Activated CD4-positive, alpha-beta T cell treated with anti-CD3 and anti-CD28 coated beads, Interleukin-10, Interleukin-2, amounts not matched to agents 100 ng/mL and 50 ng/mL, durations not matched to agents 16 hours and 8 hours (primary cell): Measurements from ENCODE around the gene YAP1.
"Not testable (repeated sequence)": the region's sequence is repeated elsewhere in the genome, so short reads cannot be mapped to it uniquely, and the experiment has no call there.

Source experiments
- DNase-seq: peaks from one replicate; pipeline ENCODE4 v3.0.0-alpha.2; 2020

The YAP1 gene

DNA sequence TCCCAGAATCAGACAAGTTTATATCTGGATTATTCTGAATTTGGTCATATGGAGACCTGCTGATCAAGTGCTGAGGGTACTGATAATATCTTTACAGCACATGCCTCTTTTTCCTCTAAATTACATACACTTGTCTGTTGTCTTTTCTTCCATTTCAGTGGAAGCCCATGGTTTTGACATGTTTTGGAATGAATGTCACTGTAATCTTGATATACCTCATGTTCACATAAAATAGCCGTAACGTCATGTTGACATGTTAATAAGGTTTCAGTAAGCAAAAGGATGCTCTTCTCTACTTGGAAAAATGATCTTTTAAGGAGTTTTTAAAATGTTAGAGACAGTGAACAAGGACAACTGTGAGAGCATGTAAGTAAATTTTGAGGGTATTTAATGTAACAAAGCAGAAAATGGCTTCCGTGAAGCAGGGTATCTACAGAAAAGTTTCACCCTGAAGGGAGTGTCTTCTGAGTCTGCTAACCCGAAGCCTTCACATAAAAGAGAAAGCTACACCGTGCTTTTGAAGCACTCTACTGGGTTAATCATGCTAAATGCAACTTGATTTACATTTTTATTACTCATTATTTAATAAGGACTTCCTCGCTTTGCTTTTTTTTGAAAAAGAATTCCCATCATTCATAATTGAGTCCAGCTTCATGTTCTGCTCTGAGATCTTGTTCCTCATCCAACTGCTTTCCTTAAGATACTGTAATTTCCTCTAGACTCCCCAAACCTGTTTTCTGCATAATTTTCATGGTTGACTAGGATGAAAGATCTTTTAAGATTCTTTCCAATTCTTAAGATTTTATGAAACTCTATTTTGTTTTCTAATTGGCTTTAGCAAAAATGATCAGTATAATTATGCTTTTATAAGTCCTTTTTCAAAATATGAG, 56.2 kb downstream of the YAP1 start:
- no peak for DNase-seq

DNA sequence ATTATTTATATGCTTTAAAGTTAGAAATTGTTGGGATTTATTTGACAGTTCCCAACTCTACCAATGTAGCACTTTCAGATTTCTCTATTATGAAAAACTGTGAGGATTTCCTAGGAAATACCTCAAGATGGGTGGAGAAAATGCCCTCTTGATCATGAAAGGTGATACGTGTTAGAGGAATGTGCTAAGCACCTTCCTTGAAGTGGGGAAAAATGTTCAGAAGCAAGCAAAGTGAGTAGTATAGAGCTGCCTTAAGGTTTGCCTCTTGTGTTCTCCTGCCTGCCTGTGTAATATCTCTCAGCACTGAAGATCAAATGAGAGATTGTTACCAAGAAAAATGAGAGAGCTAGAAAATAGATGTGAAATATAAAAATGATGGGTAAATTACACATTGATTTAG, 58.2 kb downstream of the YAP1 start:
- DNase-seq = no peak

DNA sequence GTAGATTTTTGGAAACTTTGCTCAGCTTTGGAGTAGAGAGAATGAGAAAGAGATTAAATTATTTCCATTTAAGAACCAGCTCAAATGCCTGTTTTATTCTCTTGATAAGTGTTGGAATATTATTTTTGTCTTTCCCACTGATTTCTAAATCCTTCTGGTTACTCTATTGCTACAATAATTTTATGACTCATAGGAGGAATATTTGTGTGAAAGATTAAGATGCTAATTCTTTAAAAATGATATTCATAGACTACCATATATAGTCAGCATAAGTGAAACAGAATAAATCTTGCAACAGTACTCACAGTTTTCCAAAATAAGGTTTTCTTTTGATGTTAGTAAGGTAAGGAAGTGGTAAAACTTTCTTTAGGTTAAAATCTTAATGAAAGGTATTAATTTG, 60.9 kb downstream of the YAP1 start:
- no peak for DNase-seq

DNA sequence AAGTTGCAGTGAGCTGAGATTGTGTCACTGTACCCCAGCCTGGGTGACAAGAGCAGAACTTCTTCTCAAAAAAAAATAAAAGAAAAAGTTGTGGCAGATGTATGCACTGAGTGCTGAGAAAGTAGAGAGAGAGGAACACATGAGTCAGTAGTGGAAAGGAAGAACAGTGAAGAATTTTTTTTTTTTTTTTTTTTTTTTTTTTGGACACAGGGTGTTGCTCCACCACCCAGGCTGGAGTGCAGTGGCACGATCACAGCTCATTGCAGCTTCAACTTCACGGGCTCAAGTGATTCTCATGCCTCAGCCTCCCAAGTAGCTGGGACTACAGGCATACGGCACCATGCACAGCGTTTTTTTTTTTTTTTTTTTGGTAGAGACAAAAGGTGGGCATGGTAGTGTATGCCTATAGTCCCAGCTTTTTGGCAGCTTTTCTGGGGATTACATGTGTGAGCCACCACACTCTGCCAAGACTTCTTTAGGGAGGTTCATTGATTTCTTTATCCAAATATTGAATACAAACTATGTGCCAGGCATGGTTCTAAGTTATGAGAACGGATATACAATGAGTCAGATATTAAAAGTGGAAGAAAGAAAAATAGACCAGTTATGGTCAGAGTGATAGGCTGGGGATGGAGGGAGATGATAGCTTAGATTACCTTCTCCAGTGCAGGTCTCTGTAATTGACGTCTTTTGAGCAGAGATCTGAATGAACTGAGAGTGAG, 62.0 kb downstream of the YAP1 start:
- DNase-seq = no peak

DNA sequence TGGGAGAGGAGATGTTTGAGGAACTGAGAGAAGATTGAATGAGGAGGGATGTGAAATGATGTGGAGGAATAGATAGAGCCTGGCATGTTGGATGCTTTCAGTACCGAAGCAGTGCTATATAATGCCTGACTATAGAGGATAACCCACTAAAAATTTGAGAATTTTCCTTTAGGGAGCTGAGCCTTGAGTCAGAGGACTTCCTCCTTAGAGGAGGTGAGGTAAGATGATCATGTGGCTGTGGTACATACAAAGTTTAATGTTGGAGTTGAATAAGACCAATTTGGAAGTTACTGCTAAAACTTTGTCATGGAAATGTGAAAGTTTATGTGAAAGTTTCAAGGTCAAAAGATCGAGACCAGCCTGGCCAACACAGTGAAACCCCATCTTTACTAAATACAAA, 66.9 kb downstream of the YAP1 start:
- no peak for DNase-seq

DNA sequence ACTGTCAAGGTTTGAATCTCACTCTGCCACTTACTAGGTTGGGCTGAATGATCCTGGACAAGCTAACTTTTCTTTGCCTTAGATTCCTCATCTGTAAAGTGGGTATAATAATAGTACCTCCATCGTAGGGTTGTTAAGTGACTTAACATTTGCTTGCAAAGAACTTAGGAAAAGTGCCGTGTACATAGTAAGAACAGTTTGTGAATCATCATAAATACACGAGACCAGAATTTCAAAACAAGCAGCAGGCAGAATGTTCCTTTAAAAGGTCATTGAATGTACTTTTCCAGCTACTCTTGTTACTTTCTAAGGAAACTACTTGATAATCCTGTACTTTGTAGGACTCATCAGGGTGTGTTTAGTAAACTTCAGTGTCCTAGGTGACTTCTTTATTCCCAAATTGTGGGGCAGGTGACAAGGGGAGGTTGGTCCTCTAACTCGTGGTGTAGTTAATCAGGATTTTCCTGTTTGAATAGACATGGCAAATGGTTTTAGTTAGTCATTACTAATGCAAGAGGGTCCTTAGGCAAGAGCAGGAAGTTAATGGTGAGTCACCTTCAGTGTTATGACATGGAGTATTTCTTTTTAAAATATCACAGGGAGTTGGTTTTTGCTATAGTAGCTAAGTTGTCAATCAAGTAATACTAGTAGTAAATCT, 67.9 kb downstream of the YAP1 start:
- peak; percentile 8 for DNase-seq

DNA sequence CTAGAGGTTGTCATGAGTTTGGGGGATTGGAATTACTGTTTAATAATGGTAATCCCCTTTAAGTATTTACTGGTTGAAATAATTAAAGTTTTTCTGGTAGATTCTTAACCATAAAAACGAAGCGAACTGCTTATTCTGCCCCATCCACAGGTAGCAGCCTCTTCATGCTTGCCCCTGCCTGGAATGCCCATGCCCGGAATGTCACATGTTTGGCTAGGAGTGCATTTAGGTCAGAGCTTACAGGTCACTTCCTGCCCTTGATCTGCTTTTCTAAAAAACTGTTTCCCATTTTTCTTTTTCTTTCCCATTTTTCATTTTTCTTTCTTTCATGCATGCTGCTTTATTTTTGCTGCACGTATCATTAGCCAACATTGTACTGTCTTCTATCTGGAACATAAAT, 69.1 kb downstream of the YAP1 start:
- DNase-seq = no peak

DNA sequence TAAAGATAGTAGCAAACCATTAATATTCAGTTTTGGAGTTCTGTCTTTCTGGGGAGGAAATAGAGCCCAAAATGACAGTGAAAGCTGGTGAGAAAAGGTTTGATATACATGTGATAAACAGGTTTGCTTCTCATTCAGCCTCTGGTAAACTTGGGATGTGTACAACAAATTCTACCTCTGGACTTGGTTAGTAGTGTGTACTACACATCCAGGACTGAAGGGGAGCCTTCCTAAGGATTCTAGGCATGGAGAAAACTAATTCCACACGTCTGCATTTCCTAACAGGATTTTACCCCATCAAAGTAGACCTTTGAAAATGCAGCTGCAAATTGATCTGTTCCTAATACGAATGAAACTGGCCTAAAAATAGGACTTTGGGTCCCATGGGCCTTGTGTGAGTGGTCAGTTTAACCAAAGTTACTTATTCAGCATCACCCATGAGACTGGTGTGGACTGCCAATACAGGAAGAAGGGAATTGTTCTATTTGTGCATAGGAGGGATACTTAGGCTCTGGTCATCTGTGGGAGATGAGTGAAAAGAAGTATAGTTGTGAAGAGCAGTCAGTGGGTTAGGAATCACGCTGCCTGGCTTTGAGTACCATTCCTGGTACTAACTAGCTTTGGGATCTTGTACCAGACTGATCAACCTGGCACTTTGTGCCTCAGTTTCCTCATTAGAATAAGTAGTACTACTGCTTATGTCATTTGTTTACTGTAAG, 74.2 kb downstream of the YAP1 start:
- no peak for DNase-seq

DNA sequence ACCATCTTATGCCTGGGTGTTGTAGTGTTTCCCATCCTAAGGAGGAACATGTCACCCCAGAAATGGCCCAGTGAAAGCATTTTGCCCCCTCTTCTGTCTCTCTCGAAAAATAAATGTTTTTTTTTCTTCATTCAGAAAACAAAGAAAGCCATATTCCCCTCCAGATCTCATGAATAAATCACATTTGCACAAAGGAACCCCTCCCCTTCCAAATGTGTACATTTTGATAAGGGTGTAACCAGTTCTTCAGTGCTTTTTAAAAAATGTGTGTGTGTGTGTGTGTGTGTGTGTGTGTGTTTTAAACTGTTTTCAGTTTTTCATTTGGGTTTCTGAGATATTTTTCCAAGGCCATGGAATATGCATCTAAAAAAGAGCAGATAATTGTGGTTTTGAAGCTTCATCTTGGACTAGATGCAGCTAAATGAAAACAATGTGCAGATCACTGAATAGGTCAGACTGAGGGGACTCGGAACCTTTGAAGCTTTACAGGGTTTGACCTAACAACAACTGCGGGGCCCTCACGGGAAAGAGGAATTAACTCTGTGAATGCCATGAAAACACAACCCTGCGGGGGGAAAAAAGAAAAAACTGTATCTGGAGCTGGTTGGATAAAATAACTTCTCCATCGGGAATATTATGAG, 76.4 kb downstream of the YAP1 start:
- no peak for DNase-seq

DNA sequence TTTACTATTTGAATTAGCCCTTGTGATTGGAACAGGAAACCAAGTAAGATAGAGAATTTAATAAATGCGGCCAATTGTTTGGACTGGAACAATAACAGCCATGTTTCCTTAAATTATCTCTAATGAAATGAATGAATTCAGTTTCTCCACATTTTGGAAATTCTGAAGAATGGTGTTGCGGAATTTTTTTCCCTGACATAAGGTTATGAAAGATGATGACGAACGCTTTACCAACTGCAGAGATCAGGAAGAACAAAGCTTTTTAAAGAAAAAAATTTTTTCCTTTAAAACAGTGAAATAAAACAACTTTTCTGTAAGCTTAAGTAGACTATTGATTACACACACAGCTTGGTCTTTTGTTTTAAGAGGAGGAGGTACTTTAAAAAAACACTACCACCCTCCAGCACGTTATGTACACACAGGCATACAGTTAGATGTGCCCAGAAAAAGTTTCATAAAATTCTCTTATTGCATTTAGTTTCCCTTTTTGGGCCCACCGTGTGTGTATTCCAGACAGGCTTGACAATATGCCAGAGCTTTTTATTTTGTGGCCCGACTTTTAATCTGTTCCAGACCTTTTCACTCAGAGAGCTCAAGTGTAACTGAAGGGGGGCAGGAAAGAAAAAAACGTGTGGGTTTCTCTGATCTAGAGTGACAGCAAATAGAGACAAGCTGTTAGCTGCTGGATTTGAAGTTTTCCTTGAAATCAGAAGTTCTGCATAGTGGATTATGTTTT, 77.3 kb downstream of the YAP1 start:
- DNase-seq = no peak

DNA sequence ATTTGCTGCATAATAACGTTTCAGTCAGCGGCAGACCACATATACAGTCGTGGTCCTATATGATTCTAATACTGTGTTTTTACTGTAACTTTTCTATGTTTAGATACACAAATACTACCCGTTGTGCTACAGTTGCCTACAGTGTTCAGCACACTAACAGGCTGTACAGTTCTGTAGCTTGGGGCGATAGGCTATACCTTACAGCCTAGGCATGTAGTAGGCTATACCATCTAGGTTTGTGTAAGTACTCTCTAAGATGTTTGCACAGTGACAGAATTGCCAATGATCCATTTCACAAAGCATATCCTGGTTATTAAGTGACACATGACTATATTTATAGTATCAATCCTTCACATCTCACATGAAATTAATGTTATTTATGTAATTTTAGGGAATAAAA, 78.2 kb downstream of the YAP1 start:
- no peak for DNase-seq

DNA sequence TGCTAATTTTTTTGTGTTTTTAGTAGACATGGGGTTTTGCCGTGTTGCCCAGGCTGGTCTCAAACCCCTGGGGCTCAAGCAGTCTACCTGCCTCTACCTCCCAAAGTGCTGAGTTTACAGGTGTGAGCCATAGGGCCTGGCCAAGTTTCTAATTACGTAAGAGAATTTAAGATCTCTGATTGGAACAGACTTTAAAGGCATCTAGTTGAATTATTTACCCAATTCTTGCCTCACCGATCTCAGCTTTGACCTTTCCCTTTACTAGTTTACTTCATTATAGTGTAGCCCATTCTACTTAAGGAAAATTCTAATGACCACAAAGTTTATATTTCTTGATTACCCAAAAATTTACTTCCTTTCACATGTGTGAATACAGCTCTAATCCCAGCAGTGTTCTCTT, 81.6 kb downstream of the YAP1 start:
- no peak for DNase-seq

DNA sequence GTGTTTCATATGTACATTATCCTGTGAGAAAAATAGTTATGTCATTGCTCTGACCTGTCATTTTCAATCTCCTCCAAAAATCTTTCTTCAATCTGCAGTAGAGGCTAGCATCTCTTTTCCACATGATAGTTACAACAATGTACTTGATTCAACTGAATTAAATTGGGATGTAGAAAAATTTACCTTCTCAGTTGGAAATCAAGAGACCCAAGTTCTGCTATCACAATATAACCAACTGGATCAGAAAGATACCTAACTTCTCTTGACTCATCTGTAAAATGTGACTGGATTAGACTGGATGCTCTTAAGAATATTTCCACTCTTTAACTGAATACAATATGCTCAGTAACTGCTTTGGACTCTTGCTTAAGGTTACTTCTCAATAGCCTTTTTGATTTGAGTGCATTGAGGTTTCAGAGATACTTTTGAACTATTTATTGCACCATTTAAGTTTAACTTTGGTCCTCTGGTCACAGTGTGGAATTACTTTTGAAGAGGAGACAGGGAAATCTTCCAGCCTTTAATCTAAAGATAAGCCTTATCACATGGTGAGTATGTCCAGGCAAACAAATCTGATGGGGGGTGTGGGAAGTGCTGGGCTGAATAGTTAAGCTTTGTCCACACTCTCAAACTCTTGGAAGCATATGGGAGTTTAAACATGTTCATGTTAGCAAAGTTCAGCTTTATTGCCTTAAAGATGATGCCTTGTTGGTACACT, 82.3 kb downstream of the YAP1 start:
- DNase-seq = no peak

DNA sequence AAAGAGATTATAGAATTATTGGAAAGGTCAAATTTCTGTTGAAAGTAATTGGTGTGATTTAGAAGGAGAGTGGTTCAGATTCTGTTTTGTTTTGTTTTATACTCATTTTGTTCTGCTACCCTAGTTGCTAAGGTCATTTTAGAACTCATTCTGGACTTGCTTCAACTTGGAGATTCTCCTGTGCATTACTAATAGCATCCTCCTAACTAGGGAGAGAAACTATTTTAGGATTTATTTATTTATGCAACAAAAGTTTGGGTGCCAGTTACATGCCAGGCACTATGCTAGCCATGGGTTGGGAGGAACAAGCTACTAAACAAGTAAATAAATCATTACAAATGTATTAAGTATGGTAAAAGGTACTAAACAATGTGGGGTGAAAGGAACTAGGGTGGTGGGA, 84.0 kb downstream of the YAP1 start:
- DNase-seq = no peak

DNA sequence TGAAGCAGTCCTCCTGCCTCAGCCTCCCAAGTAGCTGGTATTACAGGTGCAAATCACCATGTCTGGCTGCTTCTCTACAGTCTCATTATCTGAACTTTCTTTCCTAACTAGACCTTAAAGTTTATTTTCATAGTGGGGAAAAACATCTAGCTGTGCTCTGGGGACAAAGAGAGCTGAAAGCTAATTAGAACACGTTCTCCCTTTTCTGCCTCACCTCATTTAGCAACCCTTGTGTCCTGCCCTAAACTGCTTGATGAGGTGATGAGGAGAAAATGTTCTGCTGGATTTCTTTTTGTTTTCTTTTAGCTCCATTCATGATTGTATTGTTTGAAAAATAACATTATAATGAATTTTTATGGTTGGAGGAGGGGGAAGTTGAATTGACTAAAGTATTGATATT, 84.7 kb downstream of the YAP1 start:
- no peak for DNase-seq

DNA sequence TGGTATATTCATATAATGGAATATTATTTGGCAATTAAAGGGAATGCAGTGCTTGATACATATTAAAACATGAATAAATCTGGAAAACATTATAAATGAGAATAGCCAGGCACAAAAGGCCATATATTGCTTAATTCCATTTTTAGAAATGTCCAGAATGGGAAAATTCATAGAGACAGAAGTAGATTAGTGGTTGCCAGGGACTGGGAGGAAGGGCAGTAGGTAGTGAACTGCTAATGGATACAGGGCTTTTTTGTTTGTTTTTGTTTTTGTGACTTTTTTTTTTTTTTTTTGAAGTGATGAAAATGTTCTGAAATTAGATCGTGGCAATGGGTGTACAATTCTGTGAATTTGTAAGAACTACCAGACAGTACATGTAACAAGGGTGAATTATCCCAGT, 86.1 kb downstream of the YAP1 start:
- DNase-seq = no peak

DNA sequence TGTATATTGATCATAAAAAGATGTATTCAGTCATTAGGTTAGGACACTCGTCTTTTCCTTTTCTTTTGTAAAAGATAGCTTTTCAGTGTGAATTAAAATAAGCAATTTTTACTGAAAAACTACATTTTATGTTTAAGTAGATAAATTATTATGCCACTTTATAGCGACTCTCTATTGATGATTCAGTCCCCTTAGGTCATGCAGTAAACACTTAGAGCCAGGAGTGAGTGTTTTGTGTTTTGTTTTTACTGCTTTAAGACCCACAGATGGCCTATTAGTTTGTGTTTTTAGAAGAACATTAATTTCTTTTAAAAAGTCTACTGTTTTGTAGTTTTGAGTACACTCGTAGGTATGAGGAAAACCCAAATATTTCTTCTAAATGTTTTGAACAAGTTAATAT, 86.6 kb downstream of the YAP1 start:
- no peak for DNase-seq

DNA sequence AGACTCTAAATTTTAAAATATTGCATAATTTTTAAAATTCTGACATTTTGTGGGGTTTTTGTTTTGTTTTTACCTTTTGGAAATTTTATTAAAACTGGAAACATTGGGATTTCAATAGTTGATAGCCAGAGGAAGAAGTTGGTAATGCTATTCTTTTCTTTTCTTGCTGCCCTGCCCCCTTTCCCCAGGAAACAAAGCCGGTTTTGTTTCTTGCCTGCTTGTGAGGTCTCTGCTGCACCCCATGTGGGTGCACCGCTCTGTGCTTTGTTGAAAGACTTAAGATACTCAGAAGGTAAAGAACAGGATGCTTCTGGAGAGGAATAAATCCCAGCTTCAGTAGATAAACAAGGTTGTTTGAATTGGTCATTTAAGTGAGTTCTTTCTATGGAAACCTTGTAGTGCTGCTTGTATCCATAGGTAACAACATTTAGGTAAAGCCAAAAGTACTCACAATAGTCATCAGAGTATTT, 87.5 kb downstream of the YAP1 start:
- DNase-seq = no peak

DNA sequence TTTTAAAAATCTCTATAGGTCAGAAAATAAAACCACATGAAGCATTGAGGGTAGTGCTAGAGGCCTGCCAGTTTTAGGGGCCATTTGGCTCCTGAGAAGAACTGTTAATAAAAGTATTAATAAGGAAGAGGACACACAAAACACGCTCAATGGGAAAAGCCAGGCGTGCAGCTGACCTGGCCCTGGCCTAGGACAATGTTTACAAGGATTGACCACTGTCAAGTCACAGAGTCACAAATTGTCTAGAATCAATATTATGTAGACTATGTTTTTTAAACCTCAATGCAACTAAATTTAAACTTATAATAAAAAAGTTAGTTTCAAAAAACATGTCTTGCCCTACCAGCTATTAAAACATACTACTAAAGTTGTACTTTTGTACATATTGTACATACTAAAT, 89.4 kb downstream of the YAP1 start:
- DNase-seq = no peak

DNA sequence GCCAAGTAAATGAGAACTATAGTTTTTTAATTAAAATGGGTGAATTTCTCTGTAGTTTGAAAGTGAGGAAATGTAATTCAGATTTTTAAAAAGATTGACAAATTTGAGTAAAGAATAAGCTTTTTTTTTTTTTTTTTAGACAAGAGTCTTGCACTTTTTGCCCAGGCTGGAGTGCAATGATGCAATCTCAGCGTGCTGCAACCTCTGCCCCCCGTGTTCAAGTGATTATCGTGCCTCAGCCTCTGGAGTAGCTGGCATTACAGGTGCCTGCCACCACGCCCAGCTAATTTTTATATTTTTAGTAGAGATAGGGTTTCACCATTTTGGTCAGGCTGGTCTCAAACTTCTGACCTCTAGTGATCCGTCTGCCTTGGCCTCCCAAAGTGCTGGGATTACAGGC, 90.1 kb downstream of the YAP1 start:
- DNase-seq = not testable (repeated sequence)

DNA sequence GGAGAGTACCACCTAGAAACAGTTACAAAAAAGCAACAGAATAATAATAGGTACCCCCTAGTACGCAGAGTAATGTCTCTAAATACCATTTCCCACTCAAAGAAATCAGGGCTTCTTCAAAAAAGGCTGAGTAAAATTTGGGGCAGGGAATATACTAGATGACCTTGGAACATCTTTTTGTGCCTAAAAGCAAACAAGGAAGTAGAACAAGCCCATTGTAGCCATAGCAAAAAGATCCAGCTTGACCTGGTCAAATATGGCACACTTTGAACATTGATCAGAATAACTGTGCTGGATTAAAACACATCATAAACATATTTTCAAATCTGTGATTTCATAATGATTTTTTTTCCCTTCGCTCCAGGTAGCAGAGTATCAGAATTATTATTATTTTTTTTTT, 91.5 kb downstream of the YAP1 start:
- DNase-seq = no peak
